WERI-Rb-1 (cell line): ENCODE results near the gene CDC14B.

ENCODE experiments used
- DNase-seq: peaks from one replicate; pipeline ENCODE4 v3.0.0-alpha.2; 2020
- H3K27ac ChIP-seq: fragments of 250-450 bp; sonication (Bioruptor Pico); 2 replicates; pipeline ENCODE4 v1.5.1; 2020; ENCODE audit warnings: mild to moderate bottlenecking, moderate library complexity
- H3K27me3 ChIP-seq: fragments of 250-450 bp; sonication (Bioruptor Pico); 2 replicates; pipeline ENCODE4 v1.5.1; 2021; ENCODE audit warnings: mild to moderate bottlenecking, low read depth, moderate library complexity; ENCODE audit not compliant: insufficient read depth, severe bottlenecking
- H3K36me3 ChIP-seq: fragments of 250-450 bp; sonication (Bioruptor Pico); 2 replicates; pipeline ENCODE4 v1.5.1; 2020; ENCODE audit warnings: mild to moderate bottlenecking, moderate library complexity
- H3K4me3 ChIP-seq: 2 replicates; pipeline ENCODE4 v1.5.1; 2011; ENCODE audit warnings: low read depth, mild to moderate bottlenecking, control low read depth, low read length
- H3K9me3 ChIP-seq: fragments of 250-450 bp; sonication (Bioruptor Pico); 2 replicates; pipeline ENCODE4 v1.5.1; 2021; ENCODE audit warnings: mild to moderate bottlenecking, moderate library complexity; ENCODE audit not compliant: severe bottlenecking
- CTCF ChIP-seq: IDR thresholded peaks from 2 replicates; pipeline ENCODE4 v1.5.1; 2011; ENCODE audit warnings: low read depth, mild to moderate bottlenecking, control low read depth, inconsistent platforms, low read length

The CDC14B gene

GRCh38 chr9:96499257-96499656 lies 120.4 kb downstream of the CDC14B start:
- Histone ChIP-seq H3K4me3 (no peak overlapping the region), H3K9me3 (no peaks in the 10 kb centered on the region), H3K36me3 (no peaks in the 10 kb centered on the region), H3K27ac (no peak overlapping the region), H3K27me3 (no peaks in the 10 kb centered on the region)
- DNase-seq, result no peak
- TF ChIP-seq CTCF, result no peak

GRCh38 chr9:96498796-96499195 lies 120.8 kb downstream of the CDC14B start:
- DNase-seq, result no peak
- Histone ChIP-seq H3K9me3 (no peaks in the 10 kb centered on the region), H3K27ac (no peak overlapping the region), H3K4me3 (no peak overlapping the region), H3K36me3 (no peaks in the 10 kb centered on the region), H3K27me3 (no peaks in the 10 kb centered on the region)
- TF ChIP-seq CTCF, result no peak

- H3K27ac ChIP-seq, result no peak overlapping the region
- no peak for TF ChIP-seq CTCF
- no peak overlapping the region for H3K4me3 ChIP-seq
Observed at GRCh38 chr9:96497117-96497399, 122.6 kb downstream of the CDC14B start.

GRCh38 chr9:96496368-96497116 lies 123.1 kb downstream of the CDC14B start:
- H3K27ac ChIP-seq, result no peak overlapping the region
- peaks cover 8% of the 10 kb centered on the region for H3K36me3 ChIP-seq
- no peak for TF ChIP-seq CTCF
- no peaks in the 10 kb centered on the region for H3K27me3 ChIP-seq
- H3K9me3 ChIP-seq, result no peaks in the 10 kb centered on the region
- H3K4me3 ChIP-seq, result no peak overlapping the region
- DNase-seq, result no peak

More at GRCh38 chr9:96497117-96497399, 122.6 kb downstream of the CDC14B start:
- no peaks in the 10 kb centered on the region for H3K9me3 ChIP-seq
- no peaks in the 10 kb centered on the region for H3K27me3 ChIP-seq
- H3K36me3 ChIP-seq, result peaks cover 2% of the 10 kb centered on the region
- DNase-seq, result no peak

- Histone ChIP-seq H3K36me3 (peaks cover 19% of the 10 kb centered on the region), H3K4me3 (no peak overlapping the region), H3K27ac (no peak overlapping the region), H3K9me3 (no peaks in the 10 kb centered on the region), H3K27me3 (no peaks in the 10 kb centered on the region)
- DNase-seq, result no peak
- TF ChIP-seq CTCF, result no peak
Observed at GRCh38 chr9:96495341-96495740, 124.3 kb downstream of the CDC14B start.

- H3K36me3 ChIP-seq, result peaks cover 27% of the 10 kb centered on the region
- TF ChIP-seq CTCF, result no peak
- no peak overlapping the region for H3K27ac ChIP-seq
- no peaks in the 10 kb centered on the region for H3K9me3 ChIP-seq
- no peak overlapping the region for H3K4me3 ChIP-seq
- DNase-seq, result no peak
- no peaks in the 10 kb centered on the region for H3K27me3 ChIP-seq
Observed at GRCh38 chr9:96494215-96494800, 125.3 kb downstream of the CDC14B start.
